Measurements from ENCODE around the gene ARFGEF2. TPM values are rescaled to one million over a fixed set of nuclear protein-coding genes. Genes with fewer than 3 reads are reported as not detected.

ARFGEF2 gene
- total and polyA plus RNA-seq, 10 of the 15 experiments (the other 5 are each of a cell fraction or from before 2014, with no cell fraction given) = 5.2 to 24.1 (median 17.7) TPM

- RAD21 ChIA-PET (ENCODE audit: unreplicated experiment) = no interaction called here
- ATAC-seq (no peak), FAIRE-seq (no peak), DNase-seq (ENCODE audit: low read depth, low spot score) (no peak)
- no peaks in the 10 kb centered on the region for H4K20me1 ChIP-seq (ENCODE audit: control insufficient read depth, insufficient read depth)
- no peaks in the 10 kb centered on the region for H3K4me1 ChIP-seq (ENCODE audit: control insufficient read depth, insufficient read depth, low read length)
- H3K36me3 ChIP-seq (ENCODE audit: control insufficient read depth in 2 of 2, insufficient read depth in 2 of 2, low read length in 1 of 2) = peaks cover 2 to 14% of the 10 kb centered on the region in 2 experiments
- H3K9me3 ChIP-seq (replicated peaks; ENCODE audit: control insufficient read depth, insufficient read depth, low read length) = no peaks in the 10 kb centered on the region
- no TSS peak for BruUV-seq (replicated peaks)
- no peak overlapping the region for H3K27ac ChIP-seq (ENCODE audit: control insufficient read depth, insufficient read depth)
- H3K4me2 ChIP-seq (ENCODE audit: control insufficient read depth, insufficient read depth) = no peak overlapping the region
- in situ Hi-C loops (cut with MboI) (no loop called here), intact Hi-C loops (cut with micrococcal nuclease; ENCODE audit: unreplicated experiment) (no loop called here)
- POLR2A ChIA-PET = interaction anchor here (0.5 kb wide), 1 partner anchor 1950 kb away, joined by 4 read pairs; no protein-coding TSS in a partner anchor
- H2AFZ ChIP-seq (ENCODE audit: control insufficient read depth, low read depth, low read length) = no peak overlapping the region
- no peaks in the 10 kb centered on the region for H3K79me2 ChIP-seq (ENCODE audit: control insufficient read depth, insufficient read depth, low read length)
- WGBS (ENCODE audit: insufficient coverage, insufficient replicate concordance, low lambda C conversion rate, missing lambda C conversion rate) = 73% methylated on average over 3 of the region's 3 CpGs
- no peaks in the 10 kb centered on the region for H3K27me3 ChIP-seq (replicated peaks in 1 of 2; ENCODE audit: control insufficient read depth in 2 of 2, insufficient read depth in 2 of 2, low read length in 1 of 2)
- H3K4me3 ChIP-seq = no peak overlapping the region
- CTCF ChIA-PET = interaction anchor here (0.7 to 1.4 kb wide), 2 partner anchors 11 to 45 kb away, joined by 3 to 4 read pairs; no protein-coding TSS in a partner anchor
- SMC1A ChIA-PET (ENCODE audit: uncharacterized antibody, unreplicated experiment) = no interaction called here
- H3K9ac ChIP-seq (ENCODE audit: control insufficient read depth, insufficient read depth, low read length) = no peak overlapping the region
- TF ChIP-seq EP300 (IDR thresholded peaks at IDR 0.05; ENCODE audit: borderline replicate concordance in 1 of 2, control insufficient read depth in 1 of 2, low read depth in 2 of 2, low read length in 2 of 2) (no peak), TBL1XR1 (IDR thresholded peaks at IDR 0.05; ENCODE audit: low read depth, low read length) (no peak), IRF4 (IDR thresholded peaks at IDR 0.05; ENCODE audit: low read depth, low read length) (no peak), WRNIP1 (IDR thresholded peaks at IDR 0.05; ENCODE audit: borderline replicate concordance, low read depth, low read length) (no peak), ZNF24 (IDR thresholded peaks at IDR 0.05) (no peak), PML (IDR thresholded peaks at IDR 0.05; ENCODE audit: low read length) (no peak), GABPA (IDR thresholded peaks at IDR 0.05; ENCODE audit: low read depth) (no peak), STAT3 (IDR thresholded peaks at IDR 0.05; ENCODE audit: low read depth, low read length) (no peak), HDAC6 (IDR thresholded peaks at IDR 0.05; ENCODE audit: unreplicated experiment) (no peak), TCF3 (IDR thresholded peaks at IDR 0.05; ENCODE audit: borderline replicate concordance, insufficient read depth, low read depth, low read length) (no peak), CEBPB (IDR thresholded peaks at IDR 0.05; ENCODE audit: borderline replicate concordance in 1 of 2, low read depth in 2 of 2, low read length in 2 of 2) (no peak), NRF1 (conservative IDR thresholded peaks at IDR 0.05; ENCODE audit: low read depth, low read length) (no peak), ETV6 (conservative IDR thresholded peaks at IDR 0.05 in 1 of 2, IDR thresholded peaks at IDR 0.05 in 1 of 2; ENCODE audit: borderline replicate concordance in 1 of 2, low read depth in 1 of 2) (no peak), RAD21 (IDR thresholded peaks at IDR 0.05; ENCODE audit: insufficient read depth, low read depth, low read length) (no peak), BRCA1 (IDR thresholded peaks at IDR 0.05; ENCODE audit: low read depth, low read length) (no peak), POLR2A (IDR thresholded peaks at IDR 0.05; ENCODE audit: low read depth, low read length) (no peak)
- TF ChIP-seq, protein P1, sequence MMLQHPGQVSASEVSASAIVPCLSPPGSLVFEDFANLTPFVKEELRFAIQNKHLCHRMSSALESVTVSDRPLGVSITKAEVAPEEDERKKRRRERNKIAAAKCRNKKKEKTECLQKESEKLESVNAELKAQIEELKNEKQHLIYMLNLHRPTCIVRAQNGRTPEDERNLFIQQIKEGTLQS (IDR thresholded peaks at IDR 0.05; ENCODE audit: borderline replicate concordance, extremely low read depth, low read depth, low read length) = no peak
- TF ChIP-seq, protein P2, sequence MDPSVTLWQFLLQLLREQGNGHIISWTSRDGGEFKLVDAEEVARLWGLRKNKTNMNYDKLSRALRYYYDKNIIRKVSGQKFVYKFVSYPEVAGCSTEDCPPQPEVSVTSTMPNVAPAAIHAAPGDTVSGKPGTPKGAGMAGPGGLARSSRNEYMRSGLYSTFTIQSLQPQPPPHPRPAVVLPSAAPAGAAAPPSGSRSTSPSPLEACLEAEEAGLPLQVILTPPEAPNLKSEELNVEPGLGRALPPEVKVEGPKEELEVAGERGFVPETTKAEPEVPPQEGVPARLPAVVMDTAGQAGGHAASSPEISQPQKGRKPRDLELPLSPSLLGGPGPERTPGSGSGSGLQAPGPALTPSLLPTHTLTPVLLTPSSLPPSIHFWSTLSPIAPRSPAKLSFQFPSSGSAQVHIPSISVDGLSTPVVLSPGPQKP (IDR thresholded peaks at IDR 0.05; ENCODE audit: low read depth, low read length) = no peak
- TF ChIP-seq, protein P3, sequence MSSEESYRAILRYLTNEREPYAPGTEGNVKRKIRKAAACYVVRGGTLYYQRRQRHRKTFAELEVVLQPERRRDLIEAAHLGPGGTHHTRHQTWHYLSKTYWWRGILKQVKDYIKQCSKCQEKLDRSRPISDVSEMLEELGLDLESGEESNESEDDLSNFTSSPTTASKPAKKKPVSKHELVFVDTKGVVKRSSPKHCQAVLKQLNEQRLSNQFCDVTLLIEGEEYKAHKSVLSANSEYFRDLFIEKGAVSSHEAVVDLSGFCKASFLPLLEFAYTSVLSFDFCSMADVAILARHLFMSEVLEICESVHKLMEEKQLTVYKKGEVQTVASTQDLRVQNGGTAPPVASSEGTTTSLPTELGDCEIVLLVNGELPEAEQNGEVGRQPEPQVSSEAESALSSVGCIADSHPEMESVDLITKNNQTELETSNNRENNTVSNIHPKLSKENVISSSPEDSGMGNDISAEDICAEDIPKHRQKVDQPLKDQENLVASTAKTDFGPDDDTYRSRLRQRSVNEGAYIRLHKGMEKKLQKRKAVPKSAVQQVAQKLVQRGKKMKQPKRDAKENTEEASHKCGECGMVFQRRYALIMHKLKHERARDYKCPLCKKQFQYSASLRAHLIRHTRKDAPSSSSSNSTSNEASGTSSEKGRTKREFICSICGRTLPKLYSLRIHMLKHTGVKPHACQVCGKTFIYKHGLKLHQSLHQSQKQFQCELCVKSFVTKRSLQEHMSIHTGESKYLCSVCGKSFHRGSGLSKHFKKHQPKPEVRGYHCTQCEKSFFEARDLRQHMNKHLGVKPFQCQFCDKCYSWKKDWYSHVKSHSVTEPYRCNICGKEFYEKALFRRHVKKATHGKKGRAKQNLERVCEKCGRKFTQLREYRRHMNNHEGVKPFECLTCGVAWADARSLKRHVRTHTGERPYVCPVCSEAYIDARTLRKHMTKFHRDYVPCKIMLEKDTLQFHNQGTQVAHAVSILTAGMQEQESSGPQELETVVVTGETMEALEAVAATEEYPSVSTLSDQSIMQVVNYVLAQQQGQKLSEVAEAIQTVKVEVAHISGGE (CRISPR knock-in tag; IDR thresholded peaks at IDR 0.05) = no peak
These were observed 78.7 kb downstream of the ARFGEF2 start for GRCh38 chr20:48999890-49000870.
